CD14-positive monocyte (primary cell): ENCODE results near the gene TMEM184B. TPM values are rescaled to one million over a fixed set of nuclear protein-coding genes. Genes with fewer than 3 reads are reported as not detected.

Experiments used
- DNase-seq, 3 donors: peaks; one replicate each; pipeline ENCODE4 v3.0.0-alpha.2; 2011 to 2022
- H2AFZ ChIP-seq: 2 replicates; pipeline ENCODE4 v1.6.0; 2012; ENCODE audit warnings: mild to moderate bottlenecking, low read depth, low read length, inconsistent platforms; ENCODE audit not compliant: insufficient read depth, poor library complexity, severe bottlenecking
- H3K27ac ChIP-seq, 2 donors: 1 replicate in 1 of 2; 2 replicates in 1 of 2; pipeline ENCODE4 v1.5.1; 2012 to 2013; ENCODE audit warnings: low read length in 2 of 2, control low read depth in 1 of 2, inconsistent platforms in 1 of 2, low read depth in 1 of 2, mild to moderate bottlenecking in 1 of 2
- H3K27me3 ChIP-seq, 2 donors: one replicate each; pipeline versions ENCODE4 v1.6.0 to v1.6.1; 2011 to 2013; ENCODE audit warnings: low read length in 2 of 2; ENCODE audit not compliant: control insufficient read depth in 2 of 2, insufficient read depth in 2 of 2
- H3K36me3 ChIP-seq, 2 donors: replicated peaks in 1 of 2; 1 replicate in 1 of 2; 2 replicates in 1 of 2; pipeline versions ENCODE4 v1.5.1 to v1.6.1; 2012 to 2013; ENCODE audit warnings: low read length in 2 of 2, control low read depth in 1 of 2, inconsistent platforms in 1 of 2, mild to moderate bottlenecking in 1 of 2; ENCODE audit not compliant: insufficient read depth in 2 of 2, control insufficient read depth in 1 of 2
- H3K4me1 ChIP-seq, 2 donors: 1 replicate in 1 of 2; 2 replicates in 1 of 2; pipeline versions ENCODE4 v1.5.1 to v1.6.1; 2012 to 2013; ENCODE audit warnings: low read length in 2 of 2, control low read depth in 1 of 2, inconsistent platforms in 1 of 2, mild to moderate bottlenecking in 1 of 2, moderate library complexity in 1 of 2; ENCODE audit not compliant: insufficient read depth in 2 of 2, control insufficient read depth in 1 of 2
- H3K4me2 ChIP-seq: replicated peaks from 2 replicates; pipeline ENCODE3; 2012; ENCODE audit warnings: low read length, moderate library complexity, mild to moderate bottlenecking; ENCODE audit not compliant: poor library complexity, severe bottlenecking; ENCODE audit errors: extremely low read depth
- H3K4me3 ChIP-seq, 3 experiments: fragments of 200-600 bp in 1 of 3; sonication (generic) in 1 of 3; replicated peaks in 1 of 3; 1 replicate in 2 of 3; 2 replicates in 1 of 3; pipeline ENCODE4 v1.5.1; 2011 to 2013; ENCODE audit warnings: low read length in 3 of 3, mild to moderate bottlenecking in 3 of 3, control low read depth in 2 of 3, low read depth in 2 of 3, inconsistent platforms in 1 of 3, moderate library complexity in 1 of 3
- H3K79me2 ChIP-seq: 2 replicates; pipeline ENCODE4 v1.6.0; 2012; ENCODE audit warnings: mild to moderate bottlenecking, control low read depth, inconsistent platforms, low read length, moderate library complexity; ENCODE audit not compliant: insufficient read depth
- H3K9ac ChIP-seq: 2 replicates; pipeline ENCODE4 v1.6.0; 2017; ENCODE audit warnings: low read length, mild to moderate bottlenecking; ENCODE audit not compliant: insufficient read depth, poor library complexity, severe bottlenecking
- H3K9me3 ChIP-seq, 2 donors: replicated peaks in 1 of 2; 1 replicate in 1 of 2; 2 replicates in 1 of 2; pipeline versions ENCODE4 v1.5.1 to v1.6.1; 2012 to 2013; ENCODE audit warnings: low read length in 2 of 2, control low read depth in 1 of 2; ENCODE audit not compliant: control insufficient read depth in 1 of 2, insufficient read depth in 1 of 2
- H4K20me1 ChIP-seq: 2 replicates; pipeline ENCODE4 v1.6.0; 2012; ENCODE audit warnings: mild to moderate bottlenecking, low read length, control low read depth, moderate library complexity; ENCODE audit not compliant: insufficient read depth
- H3K27ac Mint-ChIP-seq, 7 donors: one replicate each; pipeline ENCODE4 v1.8.0; 2020; ENCODE audit warnings: mild to moderate bottlenecking in 7 of 7, mixed read lengths in 7 of 7, moderate library complexity in 6 of 7, inconsistent platforms in 2 of 7
- H3K27me3 Mint-ChIP-seq, 3 donors: one replicate each; pipeline ENCODE4 v1.8.0; 2021 to 2022; ENCODE audit warnings: low read depth in 3 of 3, mild to moderate bottlenecking in 3 of 3, mixed read lengths in 3 of 3, moderate library complexity in 3 of 3, inconsistent platforms in 1 of 3
- H3K36me3 Mint-ChIP-seq, 2 donors: one replicate each; pipeline ENCODE4 v1.8.0; 2020; ENCODE audit warnings: mixed read lengths in 2 of 2, inconsistent platforms in 1 of 2, mild to moderate bottlenecking in 1 of 2
- H3K4me1 Mint-ChIP-seq: one replicate; pipeline ENCODE4 v1.8.0; 2020; ENCODE audit warnings: mild to moderate bottlenecking, mixed read lengths
- H3K4me3 Mint-ChIP-seq, 2 donors: one replicate each; pipeline ENCODE4 v1.8.0; 2020; ENCODE audit warnings: mild to moderate bottlenecking in 2 of 2, mixed read lengths in 2 of 2, moderate library complexity in 1 of 2
- H3K9me3 Mint-ChIP-seq, 7 donors: one replicate each; pipeline ENCODE4 v1.8.0; 2020 to 2022; ENCODE audit warnings: mixed read lengths in 7 of 7, mild to moderate bottlenecking in 6 of 7, moderate library complexity in 6 of 7, inconsistent platforms in 2 of 7
- WGBS: methylation state at CpG from one replicate; pipeline ENCODE4 v1.1.5; 2013; ENCODE audit warnings: missing lambda C conversion rate; ENCODE audit not compliant: insufficient coverage; 5-methylcytosine and 5-hydroxymethylcytosine counted together
- intact Hi-C, 2 donors: fragments of 100-400 bp; cut with micrococcal nuclease; formaldehyde crosslinking; loops; one replicate each; pipeline versions ENCODE4 v1.15.0 to v1.15.1; 2023
- polyA plus RNA-seq, 3 donors: library from polyadenylated mRNA; depleted of rRNA in 1 of 3; unstranded in 2 of 3; stranded (reverse) in 1 of 3; fragments of 300-500 nt in 2 of 3; fragments of >200 nt in 1 of 3; fragmentation: Illumina TruSeq in 2 of 3; gene quantifications; 1 replicate in 2 of 3; 2 replicates in 1 of 3; pipeline ENCODE4 v1.2.3, GENCODE V29; 2012 to 2021
- TF ChIP-seq, protein P1 (sequence below): fragments of 200-600 bp; IDR thresholded peaks from one replicate; pipeline ENCODE4 v1.8.0; 2022; ENCODE audit warnings: antibody characterized with exemption, mild to moderate bottlenecking

Gene TMEM184B
- polyA plus RNA-seq, 3 donors: 7.4 to 17.7 (median 10.6) TPM

GRCh38 chr22:38213990-38214301, 58.9 kb downstream of the TMEM184B start:
- peaks cover 6 to 7% of the 10 kb centered on the region in 2 donors for H3K36me3 Mint-ChIP-seq
- peak overlapping the region; percentile 70 to 91 (median 83) for H3K27ac Mint-ChIP-seq

GRCh38 chr22:38213319-38213989, 59.4 kb downstream of the TMEM184B start:
- no peak overlapping the region for H2AFZ ChIP-seq
- intact Hi-C loops: loop anchor here in 1 of 2 donors (1.0 kb wide), 1 partner anchor 9 kb away; no protein-coding TSS in a partner anchor
- TF ChIP-seq, protein P1, sequence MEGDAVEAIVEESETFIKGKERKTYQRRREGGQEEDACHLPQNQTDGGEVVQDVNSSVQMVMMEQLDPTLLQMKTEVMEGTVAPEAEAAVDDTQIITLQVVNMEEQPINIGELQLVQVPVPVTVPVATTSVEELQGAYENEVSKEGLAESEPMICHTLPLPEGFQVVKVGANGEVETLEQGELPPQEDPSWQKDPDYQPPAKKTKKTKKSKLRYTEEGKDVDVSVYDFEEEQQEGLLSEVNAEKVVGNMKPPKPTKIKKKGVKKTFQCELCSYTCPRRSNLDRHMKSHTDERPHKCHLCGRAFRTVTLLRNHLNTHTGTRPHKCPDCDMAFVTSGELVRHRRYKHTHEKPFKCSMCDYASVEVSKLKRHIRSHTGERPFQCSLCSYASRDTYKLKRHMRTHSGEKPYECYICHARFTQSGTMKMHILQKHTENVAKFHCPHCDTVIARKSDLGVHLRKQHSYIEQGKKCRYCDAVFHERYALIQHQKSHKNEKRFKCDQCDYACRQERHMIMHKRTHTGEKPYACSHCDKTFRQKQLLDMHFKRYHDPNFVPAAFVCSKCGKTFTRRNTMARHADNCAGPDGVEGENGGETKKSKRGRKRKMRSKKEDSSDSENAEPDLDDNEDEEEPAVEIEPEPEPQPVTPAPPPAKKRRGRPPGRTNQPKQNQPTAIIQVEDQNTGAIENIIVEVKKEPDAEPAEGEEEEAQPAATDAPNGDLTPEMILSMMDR: no peak
- H3K27ac ChIP-seq: peak overlapping the region; percentile 48 to 68
- Mint-ChIP-seq H3K9me3 (peaks cover 0 to 5% (median 3%) of the 10 kb centered on the region in 7 donors), H3K4me1 (peaks cover 32% of the 10 kb centered on the region), H3K27me3 (peaks cover 3 to 15% (median 13%) of the 10 kb centered on the region in 3 donors), H3K36me3 (peaks cover 6 to 7% of the 10 kb centered on the region in 2 donors), H3K27ac (peak overlapping the region; percentile 84 to 95 (median 88)), H3K4me3 (peak overlapping the region; percentile 24 to 79)
- 45% methylated on average over 5 of the region's 6 CpGs for WGBS
- H3K79me2 ChIP-seq: no peaks in the 10 kb centered on the region
- H3K4me3 ChIP-seq: peak overlapping the region in 1 of 3 experiments; percentile 44
- H3K4me1 ChIP-seq: peaks cover 21 to 39% of the 10 kb centered on the region in 2 donors
- DNase-seq: peak; percentile 86 to 87 (median 87)
- H3K9ac ChIP-seq: no peak overlapping the region
- H4K20me1 ChIP-seq: peaks cover 27% of the 10 kb centered on the region
- no peaks in the 10 kb centered on the region for H3K36me3 ChIP-seq
- H3K9me3 ChIP-seq: no peaks in the 10 kb centered on the region
- H3K4me2 ChIP-seq: peak overlapping the region; percentile 50
- peaks cover 0 to 3% of the 10 kb centered on the region in 2 donors for H3K27me3 ChIP-seq

More at GRCh38 chr22:38213990-38214301, 58.9 kb downstream of the TMEM184B start:
- H3K4me1 Mint-ChIP-seq: peaks cover 29% of the 10 kb centered on the region
- intact Hi-C loops: loop anchor here in 1 of 2 donors (1.0 kb wide), 1 partner anchor 10 kb away; no protein-coding TSS in a partner anchor
- Histone ChIP-seq H3K27me3 (peaks cover 0 to 3% of the 10 kb centered on the region in 2 donors), H3K36me3 (no peaks in the 10 kb centered on the region), H4K20me1 (peaks cover 22% of the 10 kb centered on the region), H3K9me3 (no peaks in the 10 kb centered on the region), H3K79me2 (no peaks in the 10 kb centered on the region), H3K4me2 (peak overlapping the region; percentile 50), H3K4me3 (peak overlapping the region in 2 of 3 experiments; percentile 16 to 44), H3K9ac (peak overlapping the region; percentile 6), H3K27ac (peak overlapping the region; percentile 48 to 68), H2AFZ (no peak overlapping the region), H3K4me1 (peaks cover 26 to 41% of the 10 kb centered on the region in 2 donors)
- H3K27me3 Mint-ChIP-seq: peaks cover 3 to 15% (median 11%) of the 10 kb centered on the region in 3 donors
- peak overlapping the region; percentile 53 to 60 for H3K4me3 Mint-ChIP-seq
- peak; percentile 21 to 84 (median 51) for DNase-seq
- TF ChIP-seq, protein P1: no peak
- H3K9me3 Mint-ChIP-seq: peaks cover 0 to 5% (median 3%) of the 10 kb centered on the region in 7 donors
- WGBS: 55% methylated on average over 5 of the region's 8 CpGs
